Measurements from ENCODE around the gene SLC6A6.

The SLC6A6 gene

GRCh38 chr3:14488286-14489041 lies 86.1 kb downstream of the SLC6A6 start:
- no peak for DNase-seq

- no peak for DNase-seq
These were observed 87.2 kb downstream of the SLC6A6 start for GRCh38 chr3:14489641-14490040.

GRCh38 chr3:14490255-14490654 lies 87.8 kb downstream of the SLC6A6 start:
- DNase-seq: no peak

- DNase-seq: no peak
These were observed 88.4 kb downstream of the SLC6A6 start for GRCh38 chr3:14490831-14491230.

GRCh38 chr3:14491396-14492190 lies 89.2 kb downstream of the SLC6A6 start:
- DNase-seq: no peak

GRCh38 chr3:14492948-14493881 lies 90.8 kb downstream of the SLC6A6 start:
- DNase-seq: no peak

- no peak for DNase-seq
These were observed 92.0 kb downstream of the SLC6A6 start for GRCh38 chr3:14494279-14494972.

GRCh38 chr3:14494973-14495300 lies 92.5 kb downstream of the SLC6A6 start:
- no peak for DNase-seq

- DNase-seq: no peak
These were observed 93.9 kb downstream of the SLC6A6 start for GRCh38 chr3:14496351-14496750.

- DNase-seq: no peak
These were observed 94.9 kb downstream of the SLC6A6 start for GRCh38 chr3:14497321-14497720.

GRCh38 chr3:14502472-14502871 lies 100.1 kb downstream of the SLC6A6 start:
- no peak for DNase-seq

GRCh38 chr3:14503033-14503705 lies 100.8 kb downstream of the SLC6A6 start:
- DNase-seq: no peak

- no peak for DNase-seq
These were observed 101.3 kb downstream of the SLC6A6 start for GRCh38 chr3:14503706-14504065.

GRCh38 chr3:14505001-14505802 lies 102.8 kb downstream of the SLC6A6 start:
- DNase-seq: no peak

GRCh38 chr3:14505803-14506500 lies 103.5 kb downstream of the SLC6A6 start:
- DNase-seq: no peak

- DNase-seq: no peak
These were observed 104.4 kb downstream of the SLC6A6 start for GRCh38 chr3:14506626-14507304.

GRCh38 chr3:14507305-14507741 lies 104.9 kb downstream of the SLC6A6 start:
- DNase-seq: no peak

- no peak for DNase-seq
These were observed 105.5 kb downstream of the SLC6A6 start for GRCh38 chr3:14507757-14508504.

GRCh38 chr3:14508505-14508819 lies 106.1 kb downstream of the SLC6A6 start:
- DNase-seq: no peak

Measured in DMS79 treated with DMSO at 0.1 percent for 48 hours (cell line).